ENCODE measurements around the gene PLCL1.

GRCh38 chr2:197875763-197876162 lies 71.4 kb downstream of the PLCL1 start:
- TF ChIP-seq, protein P1, sequence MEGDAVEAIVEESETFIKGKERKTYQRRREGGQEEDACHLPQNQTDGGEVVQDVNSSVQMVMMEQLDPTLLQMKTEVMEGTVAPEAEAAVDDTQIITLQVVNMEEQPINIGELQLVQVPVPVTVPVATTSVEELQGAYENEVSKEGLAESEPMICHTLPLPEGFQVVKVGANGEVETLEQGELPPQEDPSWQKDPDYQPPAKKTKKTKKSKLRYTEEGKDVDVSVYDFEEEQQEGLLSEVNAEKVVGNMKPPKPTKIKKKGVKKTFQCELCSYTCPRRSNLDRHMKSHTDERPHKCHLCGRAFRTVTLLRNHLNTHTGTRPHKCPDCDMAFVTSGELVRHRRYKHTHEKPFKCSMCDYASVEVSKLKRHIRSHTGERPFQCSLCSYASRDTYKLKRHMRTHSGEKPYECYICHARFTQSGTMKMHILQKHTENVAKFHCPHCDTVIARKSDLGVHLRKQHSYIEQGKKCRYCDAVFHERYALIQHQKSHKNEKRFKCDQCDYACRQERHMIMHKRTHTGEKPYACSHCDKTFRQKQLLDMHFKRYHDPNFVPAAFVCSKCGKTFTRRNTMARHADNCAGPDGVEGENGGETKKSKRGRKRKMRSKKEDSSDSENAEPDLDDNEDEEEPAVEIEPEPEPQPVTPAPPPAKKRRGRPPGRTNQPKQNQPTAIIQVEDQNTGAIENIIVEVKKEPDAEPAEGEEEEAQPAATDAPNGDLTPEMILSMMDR (IDR thresholded peaks at IDR 0.05; ENCODE audit: insufficient read depth, low read length), result no peak
- TF ChIP-seq POLR2AphosphoS5 (IDR thresholded peaks at IDR 0.05; ENCODE audit: low read depth), result no peak
- TF ChIP-seq, protein P2, sequence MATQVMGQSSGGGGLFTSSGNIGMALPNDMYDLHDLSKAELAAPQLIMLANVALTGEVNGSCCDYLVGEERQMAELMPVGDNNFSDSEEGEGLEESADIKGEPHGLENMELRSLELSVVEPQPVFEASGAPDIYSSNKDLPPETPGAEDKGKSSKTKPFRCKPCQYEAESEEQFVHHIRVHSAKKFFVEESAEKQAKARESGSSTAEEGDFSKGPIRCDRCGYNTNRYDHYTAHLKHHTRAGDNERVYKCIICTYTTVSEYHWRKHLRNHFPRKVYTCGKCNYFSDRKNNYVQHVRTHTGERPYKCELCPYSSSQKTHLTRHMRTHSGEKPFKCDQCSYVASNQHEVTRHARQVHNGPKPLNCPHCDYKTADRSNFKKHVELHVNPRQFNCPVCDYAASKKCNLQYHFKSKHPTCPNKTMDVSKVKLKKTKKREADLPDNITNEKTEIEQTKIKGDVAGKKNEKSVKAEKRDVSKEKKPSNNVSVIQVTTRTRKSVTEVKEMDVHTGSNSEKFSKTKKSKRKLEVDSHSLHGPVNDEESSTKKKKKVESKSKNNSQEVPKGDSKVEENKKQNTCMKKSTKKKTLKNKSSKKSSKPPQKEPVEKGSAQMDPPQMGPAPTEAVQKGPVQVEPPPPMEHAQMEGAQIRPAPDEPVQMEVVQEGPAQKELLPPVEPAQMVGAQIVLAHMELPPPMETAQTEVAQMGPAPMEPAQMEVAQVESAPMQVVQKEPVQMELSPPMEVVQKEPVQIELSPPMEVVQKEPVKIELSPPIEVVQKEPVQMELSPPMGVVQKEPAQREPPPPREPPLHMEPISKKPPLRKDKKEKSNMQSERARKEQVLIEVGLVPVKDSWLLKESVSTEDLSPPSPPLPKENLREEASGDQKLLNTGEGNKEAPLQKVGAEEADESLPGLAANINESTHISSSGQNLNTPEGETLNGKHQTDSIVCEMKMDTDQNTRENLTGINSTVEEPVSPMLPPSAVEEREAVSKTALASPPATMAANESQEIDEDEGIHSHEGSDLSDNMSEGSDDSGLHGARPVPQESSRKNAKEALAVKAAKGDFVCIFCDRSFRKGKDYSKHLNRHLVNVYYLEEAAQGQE (IDR thresholded peaks at IDR 0.05; ENCODE audit: insufficient replicate concordance, low read depth), result no peak
- TF ChIP-seq GABPA (IDR thresholded peaks at IDR 0.05; ENCODE audit: low read depth), result no peak

Measured in HL-60 (cell line).